Stimulated activated CD8-positive, alpha-beta memory T cell treated with anti-CD3 and anti-CD28 coated beads, Interleukin-12 subunit alpha, Interleukin-12 subunit beta, amount 100 ng/mL, for 4 hours (primary cell): ENCODE data around the gene PHLPP1.

ENCODE experiments used
- DNase-seq: peaks from one replicate; pipeline ENCODE4 v3.0.0-alpha.2; 2020; ENCODE audit warnings: low read depth

PHLPP1 gene

DNA sequence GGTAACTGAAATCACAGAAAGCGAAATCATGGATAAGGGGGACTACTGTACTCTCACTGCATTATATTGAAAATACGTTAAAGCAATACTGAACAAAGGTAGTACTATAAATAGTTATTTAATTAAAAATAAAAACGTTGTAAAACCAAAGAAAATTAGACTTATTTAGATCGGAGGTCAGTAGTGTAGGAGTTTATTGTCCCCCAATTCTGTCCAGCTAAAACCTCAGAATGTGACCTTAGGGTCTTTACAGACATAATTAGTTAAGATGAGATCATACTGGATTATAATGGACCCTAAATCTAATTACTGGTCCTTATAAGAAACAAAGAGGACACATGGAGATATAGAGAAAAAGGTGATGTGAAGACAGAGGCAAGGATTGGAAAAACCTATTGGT, 95.3 kb downstream of the PHLPP1 start:
- DNase-seq, result no peak

DNA sequence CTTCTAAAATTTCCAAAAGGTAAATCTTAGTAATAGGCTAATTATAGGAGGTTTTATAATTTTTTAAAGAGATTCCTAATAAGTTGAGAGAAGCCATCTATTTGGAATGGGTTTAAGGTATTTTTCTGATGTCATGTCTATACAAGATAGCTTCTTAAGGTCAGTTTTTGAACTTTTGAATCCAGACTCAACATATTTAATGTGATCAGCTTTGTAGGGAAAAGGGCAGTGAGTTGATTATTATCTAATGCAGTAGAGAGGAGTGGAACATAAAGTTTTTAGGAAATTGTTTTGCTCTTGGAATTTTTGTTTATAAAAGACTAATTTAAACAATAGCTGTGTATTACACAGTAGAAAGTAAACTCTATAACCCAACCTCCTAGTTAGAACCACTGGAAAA, 96.3 kb downstream of the PHLPP1 start:
- no peak for DNase-seq

- DNase-seq, result no peak
These were observed 96.9 kb downstream of the PHLPP1 start for GRCh38 chr18:62812242-62812641.

GRCh38 chr18:62812876-62813275, 97.5 kb downstream of the PHLPP1 start:
- DNase-seq, result no peak

DNA sequence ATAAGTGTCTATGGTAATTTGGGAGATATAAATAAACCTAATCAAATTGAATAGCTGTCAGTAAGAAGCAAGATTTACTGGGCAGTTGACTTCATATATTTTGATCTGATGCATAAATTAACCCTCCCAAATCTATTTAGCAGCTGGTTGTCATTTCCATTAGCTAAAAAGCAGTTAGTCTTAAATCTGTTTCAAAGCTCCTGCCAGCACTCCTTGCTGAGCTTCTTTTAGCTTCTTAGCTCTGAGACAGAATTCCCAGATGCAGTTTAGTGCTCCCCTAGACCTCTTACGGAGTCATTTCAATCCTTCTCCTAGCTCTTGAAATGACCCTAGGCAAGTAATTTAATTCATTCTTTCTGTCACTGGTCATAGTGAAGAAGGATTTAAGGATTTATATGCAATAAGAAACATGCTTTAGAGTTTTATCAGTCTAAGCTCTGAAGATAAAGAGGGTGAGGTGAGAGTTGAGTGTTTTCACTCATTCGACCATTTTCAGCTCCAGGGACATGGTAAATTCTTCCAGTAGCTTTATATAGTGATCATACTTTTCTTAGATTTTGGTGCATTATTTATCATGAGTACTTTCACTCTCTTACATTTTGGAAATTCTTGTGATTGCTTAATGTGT, 98.9 kb downstream of the PHLPP1 start:
- DNase-seq, result no peak

GRCh38 chr18:62825382-62825781, 110.0 kb downstream of the PHLPP1 start:
- DNase-seq, result no peak

GRCh38 chr18:62827397-62827796, 112.1 kb downstream of the PHLPP1 start:
- no peak for DNase-seq

GRCh38 chr18:62828091-62828640, 112.8 kb downstream of the PHLPP1 start:
- no peak for DNase-seq

GRCh38 chr18:62828852-62829251, 113.5 kb downstream of the PHLPP1 start:
- no peak for DNase-seq

- no peak for DNase-seq
These were observed 114.6 kb downstream of the PHLPP1 start for GRCh38 chr18:62829936-62830335.

- no peak for DNase-seq
These were observed 116.9 kb downstream of the PHLPP1 start for GRCh38 chr18:62832282-62832681.

DNA sequence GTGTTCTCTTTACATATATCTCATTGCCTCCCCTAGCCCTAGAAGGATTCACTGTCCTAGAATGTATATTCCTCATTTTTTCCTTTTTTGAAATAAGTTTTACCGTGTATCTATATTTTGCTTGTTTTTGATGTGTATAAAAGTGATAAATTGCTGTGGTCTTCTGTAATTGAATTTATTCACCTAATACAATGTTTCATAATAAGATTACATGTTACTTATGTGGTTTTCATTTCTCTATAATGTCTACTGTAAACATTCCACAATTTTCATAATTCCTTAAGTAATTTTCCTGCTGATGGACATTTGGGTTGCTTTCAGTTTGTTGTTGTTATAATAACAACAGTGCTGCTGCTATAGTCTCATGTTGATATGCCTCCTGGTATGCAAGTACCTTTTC, 118.2 kb downstream of the PHLPP1 start:
- DNase-seq, result no peak

DNA sequence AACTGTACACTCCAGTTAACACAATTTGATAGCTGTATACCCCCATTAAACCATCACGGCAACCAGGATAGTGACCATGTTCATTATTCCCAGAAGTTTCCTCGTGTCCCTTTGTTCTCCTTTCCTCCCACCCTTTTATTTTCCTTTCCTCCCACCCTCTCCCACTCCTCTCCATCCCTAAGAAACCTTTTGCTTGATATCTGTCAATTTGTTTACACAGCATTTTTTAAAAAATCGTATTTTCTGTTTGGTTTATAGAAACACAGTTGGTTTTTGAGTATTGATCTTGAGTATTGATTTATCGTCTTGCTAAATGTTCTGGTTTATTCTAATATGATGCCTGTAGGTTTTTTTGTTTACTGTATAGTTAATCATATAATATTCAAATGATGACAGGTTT, 119.4 kb downstream of the PHLPP1 start:
- no peak for DNase-seq

- no peak for DNase-seq
These were observed 121.7 kb downstream of the PHLPP1 start for GRCh38 chr18:62837011-62837410.

DNA sequence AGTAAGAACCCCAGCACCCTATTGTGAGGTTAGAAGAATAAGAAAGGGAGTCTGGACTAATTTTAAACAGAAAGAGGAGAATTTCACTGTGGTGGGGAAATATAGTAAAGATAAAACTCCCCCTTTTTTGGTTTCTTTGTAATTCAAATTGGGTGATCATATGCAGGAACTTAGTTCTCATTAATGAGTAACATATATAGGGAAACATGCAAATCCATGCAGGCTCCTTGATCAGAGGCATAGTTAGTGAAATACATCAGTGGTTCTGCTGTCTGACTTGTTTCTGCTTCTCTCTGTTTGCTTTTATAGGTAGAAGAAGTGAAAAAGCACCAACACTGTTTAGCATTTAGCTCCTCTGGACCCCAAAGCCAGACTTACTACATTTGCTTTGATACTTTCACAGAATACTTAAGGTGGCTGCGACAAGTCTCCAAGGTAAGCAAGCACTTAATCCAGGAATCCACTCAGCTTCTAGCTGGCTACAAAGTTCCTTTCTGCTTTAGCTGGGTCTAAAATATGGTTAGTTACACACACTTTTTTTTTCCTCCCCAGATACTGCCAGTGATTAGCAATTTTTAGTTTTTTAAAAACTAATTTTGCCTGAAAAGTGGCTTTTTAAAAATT, 123.2 kb downstream of the PHLPP1 start:
- DNase-seq, result no peak

DNA sequence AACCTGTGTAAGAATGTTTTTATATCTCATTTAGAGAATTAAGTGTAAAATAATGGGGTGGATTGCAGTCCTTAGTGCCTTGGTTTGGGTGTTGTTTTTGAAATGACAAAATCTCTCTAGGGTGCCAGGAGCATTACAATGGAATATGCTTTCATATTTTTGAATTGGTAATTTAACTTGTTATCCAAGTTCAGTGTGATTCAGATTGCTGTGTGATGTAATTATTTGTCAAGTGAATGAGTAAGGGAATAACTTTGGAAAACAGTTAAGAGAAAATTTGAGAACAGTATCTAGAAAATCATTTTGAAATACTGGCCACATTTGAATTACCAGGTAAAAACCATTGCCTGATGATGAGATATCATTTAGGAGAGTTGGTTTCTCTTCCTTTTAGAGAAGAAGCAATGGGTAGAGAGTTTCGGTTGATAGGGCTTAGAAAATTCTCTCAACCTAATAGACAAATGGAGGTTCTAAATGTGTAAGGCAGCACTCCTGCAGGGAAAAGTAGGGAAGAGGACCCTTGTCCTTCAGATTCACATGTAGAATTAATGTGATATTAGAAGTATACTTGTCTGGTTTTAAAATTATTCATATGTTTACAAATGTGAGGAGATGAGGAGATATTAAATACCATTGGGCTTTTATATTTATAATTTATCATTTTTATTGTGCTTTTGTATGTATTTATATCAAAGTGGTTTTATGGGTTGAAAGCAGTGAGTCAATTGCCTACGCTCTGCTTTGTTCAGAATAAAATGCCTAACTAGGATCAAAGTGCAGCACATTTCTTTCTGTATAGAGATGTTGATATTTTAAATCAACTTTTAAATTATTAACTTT, 124.8 kb downstream of the PHLPP1 start:
- no peak for DNase-seq

- DNase-seq, result no peak
These were observed 126.1 kb downstream of the PHLPP1 start for GRCh38 chr18:62841405-62841804.

DNA sequence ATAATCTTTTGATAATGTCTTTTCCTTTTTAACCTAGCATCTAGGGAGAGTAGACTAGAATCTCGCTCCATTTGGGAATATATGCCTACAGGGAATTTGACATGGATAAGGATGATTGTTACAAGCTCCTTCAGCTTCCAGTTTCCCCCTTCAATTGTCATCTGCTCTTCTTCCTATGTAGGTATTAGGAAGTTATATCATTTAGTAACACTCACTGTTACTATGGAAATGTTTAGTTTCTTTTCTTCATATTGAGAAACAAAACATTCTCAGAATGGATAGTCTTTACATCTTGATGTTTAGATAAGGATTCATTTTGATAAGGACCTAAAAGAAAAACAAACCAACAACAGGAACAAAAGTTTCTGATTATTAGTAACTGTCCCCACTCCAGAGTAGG, 127.6 kb downstream of the PHLPP1 start:
- DNase-seq, result no peak

- DNase-seq, result no peak
These were observed 129.7 kb downstream of the PHLPP1 start for GRCh38 chr18:62844850-62845643.

GRCh38 chr18:62846313-62846712, 131.0 kb downstream of the PHLPP1 start:
- DNase-seq, result no peak

GRCh38 chr18:62847081-62847480, 131.7 kb downstream of the PHLPP1 start:
- no peak for DNase-seq

DNA sequence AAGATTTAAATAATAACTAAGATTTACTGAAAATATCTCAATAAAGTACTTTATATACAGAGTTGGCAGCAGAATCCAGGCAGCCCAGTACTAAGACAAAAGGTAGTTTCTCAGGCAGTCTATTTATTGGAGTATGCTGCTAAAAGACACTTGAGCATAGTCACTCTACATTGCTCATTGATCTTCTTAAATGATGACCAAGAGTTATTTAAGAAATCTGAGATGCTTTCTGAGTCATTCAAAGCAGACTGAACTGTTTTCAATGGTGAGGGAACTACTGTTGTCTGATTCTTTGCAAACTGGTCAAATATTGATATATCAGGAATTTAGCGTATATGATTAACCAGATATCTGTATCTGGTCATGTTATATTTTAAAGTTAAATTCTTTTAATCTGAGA, 133.6 kb downstream of the PHLPP1 start:
- DNase-seq, result no peak
